Fibroblast of skin of left quadriceps (primary cell): ENCODE measurements around the gene GRIK2.
"Not testable (repeated sequence)": the region's sequence is repeated elsewhere in the genome, so short reads cannot be mapped to it uniquely, and the experiment has no call there.

ENCODE experiments used
- DNase-seq, 2 experiments: peaks; one replicate each; pipeline ENCODE4 v3.0.0-alpha.2; 2013; ENCODE audit warnings: low read depth in 2 of 2

GRIK2 gene

GRCh38 chr6:102015431-102015830 is 621.9 kb downstream of the GRIK2 start:
- no peak for DNase-seq

- no peak for DNase-seq
Observed at GRCh38 chr6:102022281-102022680, 628.8 kb downstream of the GRIK2 start.

- no peak for DNase-seq
Observed at GRCh38 chr6:102022803-102023202, 629.3 kb downstream of the GRIK2 start.

- DNase-seq, result no peak
Observed at GRCh38 chr6:102023977-102024657, 630.6 kb downstream of the GRIK2 start.

GRCh38 chr6:102026649-102027048 is 633.1 kb downstream of the GRIK2 start:
- no peak for DNase-seq

- DNase-seq, result no peak
Observed at GRCh38 chr6:102028176-102028575, 634.7 kb downstream of the GRIK2 start.

DNA sequence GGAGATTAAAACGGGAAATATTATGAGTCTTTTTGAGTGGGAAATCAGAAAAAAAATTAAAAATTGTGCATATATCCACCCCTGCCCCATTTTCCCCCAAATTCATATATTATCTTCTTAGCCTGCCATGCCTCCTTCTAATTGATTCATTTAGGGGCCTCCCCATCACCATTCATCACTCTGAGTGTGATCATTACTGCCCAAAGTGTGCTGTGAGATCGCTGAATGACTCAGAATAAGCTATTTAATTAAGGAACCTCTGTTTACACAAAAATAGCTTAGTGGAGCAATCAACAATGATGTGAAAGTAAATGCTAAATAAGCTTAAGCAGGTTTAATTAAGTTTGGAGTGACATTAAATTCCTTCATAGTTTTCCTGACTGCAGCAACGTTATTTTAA is 645.5 kb downstream of the GRIK2 start:
- DNase-seq, result no peak

- DNase-seq, result no peak
Observed at GRCh38 chr6:102039441-102039840, 645.9 kb downstream of the GRIK2 start.

- DNase-seq, result no peak
Observed at GRCh38 chr6:102051001-102051400, 657.5 kb downstream of the GRIK2 start.

DNA sequence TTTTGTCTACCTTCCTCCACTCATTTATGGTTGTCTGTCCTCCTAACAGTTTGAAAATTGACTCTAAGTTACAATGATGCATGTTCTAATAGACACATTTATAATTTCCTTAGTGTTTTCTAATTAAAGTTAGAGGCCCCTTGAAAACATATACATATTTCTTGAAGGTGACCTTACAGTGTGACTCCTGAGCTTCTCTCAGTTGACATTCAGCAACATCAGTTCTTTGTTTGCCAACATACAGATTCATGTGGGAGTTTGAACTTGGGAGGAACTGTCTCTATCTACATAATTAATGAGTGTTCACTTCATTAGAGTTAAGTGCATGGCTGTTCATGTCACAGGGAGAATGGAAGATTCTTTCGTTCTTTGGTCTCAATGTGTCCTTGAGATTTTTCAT is 658.2 kb downstream of the GRIK2 start:
- DNase-seq, result no peak

DNA sequence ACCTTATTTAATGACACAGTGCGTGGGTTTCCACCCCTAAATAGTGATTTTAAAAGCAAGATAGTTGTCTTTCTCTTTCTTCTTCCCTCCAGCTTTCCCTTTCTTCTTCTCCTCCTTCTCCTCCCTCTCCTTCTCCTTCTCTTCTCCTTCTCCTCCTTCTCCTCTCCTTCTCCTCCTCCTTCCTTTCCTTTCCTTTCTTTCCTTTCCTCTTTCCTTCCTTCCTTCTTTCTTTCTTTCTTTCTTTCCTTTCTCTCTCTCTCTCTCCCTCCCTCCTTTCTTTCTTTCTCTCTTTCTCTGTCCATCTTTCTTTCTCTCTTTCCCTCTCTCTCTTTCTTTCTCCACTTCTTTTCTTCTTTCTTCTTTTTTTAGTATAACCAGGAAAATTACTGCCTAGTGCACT is 670.6 kb downstream of the GRIK2 start:
- no peak for DNase-seq

DNA sequence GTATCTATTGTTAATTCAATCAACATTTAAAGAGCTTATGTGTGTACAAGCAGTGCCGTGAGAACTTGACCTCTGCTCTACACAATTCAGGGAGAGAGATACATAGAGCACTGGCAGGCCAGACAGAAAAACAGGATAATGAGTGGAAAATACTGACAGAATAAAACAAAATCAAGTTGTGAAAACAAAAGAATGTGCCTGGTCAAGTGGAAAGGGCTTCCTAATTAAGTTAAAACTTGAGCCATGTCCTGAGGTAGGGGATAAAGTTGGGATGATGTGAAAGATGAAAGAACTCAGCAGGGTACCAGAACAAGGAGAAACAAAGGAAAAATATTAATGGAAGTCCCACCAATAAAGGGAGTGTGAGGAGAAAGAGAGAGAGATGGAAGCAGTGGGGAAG is 672.8 kb downstream of the GRIK2 start:
- DNase-seq, result no peak

GRCh38 chr6:102068349-102068929 is 674.9 kb downstream of the GRIK2 start:
- DNase-seq, result no peak

DNA sequence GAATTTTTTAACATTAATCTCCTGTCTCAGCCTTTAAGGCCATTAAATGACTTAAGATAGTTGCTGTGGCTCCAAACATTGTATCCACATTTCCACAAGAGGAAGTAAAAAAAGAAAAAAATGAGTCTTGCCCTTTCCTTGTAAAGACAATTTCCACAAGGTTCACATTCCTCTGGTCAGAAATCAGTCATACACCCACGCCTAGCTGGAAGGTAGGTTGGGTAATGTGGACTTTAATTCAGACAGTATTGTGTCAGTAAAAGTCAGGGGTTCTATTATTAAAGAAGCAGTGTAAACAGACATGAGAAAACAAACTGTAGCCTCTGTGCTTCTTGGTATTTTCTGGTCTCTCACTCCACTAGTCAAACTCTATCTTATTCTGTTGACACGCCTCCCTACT is 682.0 kb downstream of the GRIK2 start:
- no peak for DNase-seq

GRCh38 chr6:102085257-102085656 is 691.7 kb downstream of the GRIK2 start:
- DNase-seq, result no peak

- DNase-seq, result not testable (repeated sequence)
Observed at GRCh38 chr6:102088160-102088559, 694.7 kb downstream of the GRIK2 start.

- DNase-seq, result no peak
Observed at GRCh38 chr6:102114402-102114801, 720.9 kb downstream of the GRIK2 start.

DNA sequence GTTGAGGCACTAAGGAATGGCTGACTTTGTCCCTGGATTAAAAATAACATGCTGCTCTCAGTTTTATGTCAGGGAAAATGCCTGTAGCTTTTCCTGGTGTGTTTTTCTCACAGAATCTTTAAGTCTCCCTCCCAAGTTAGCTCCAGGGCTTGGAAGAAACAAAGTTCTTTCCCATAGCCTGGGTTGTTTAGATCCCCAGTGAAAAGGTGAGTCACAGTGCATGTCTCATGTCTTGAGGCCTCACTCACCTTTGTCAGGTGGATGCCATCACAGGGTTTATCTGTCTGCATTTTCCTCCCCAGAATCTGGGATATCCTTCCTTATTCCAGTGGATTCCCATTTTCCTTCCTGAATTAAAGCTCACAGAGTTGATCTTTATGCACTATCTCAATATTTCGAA is 722.4 kb downstream of the GRIK2 start:
- DNase-seq, result no peak

DNA sequence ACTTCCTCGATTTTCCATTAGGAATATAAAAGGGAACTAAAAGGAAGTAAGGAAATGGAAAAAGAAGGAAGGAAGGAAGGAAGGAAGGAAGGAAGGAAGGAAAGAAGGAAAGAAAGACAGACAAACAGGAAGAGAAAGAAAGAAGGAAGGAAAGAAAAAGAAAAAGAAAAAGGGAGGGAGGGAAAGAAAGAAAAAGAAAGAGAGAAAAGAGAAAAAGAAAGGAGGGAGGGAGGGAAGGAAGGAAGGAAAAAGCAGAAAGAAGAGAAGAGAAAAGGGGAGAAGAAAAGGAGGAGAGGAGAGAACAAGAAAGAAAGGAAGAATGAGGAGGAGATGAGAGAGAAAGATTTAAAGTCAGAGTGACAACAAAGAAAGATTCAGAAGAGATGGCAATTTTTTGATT is 724.5 kb downstream of the GRIK2 start:
- DNase-seq, result no peak
